Fibroblast of lung (primary cell): Measurements from ENCODE around the gene PRPF6. TPM values are rescaled to one million over a fixed set of nuclear protein-coding genes. Genes with fewer than 3 reads are reported as not detected.

Source experiments
- DNase-seq, 2 donors: peaks; one replicate each; pipeline versions ENCODE4 v3.0.0 to v3.0.0-alpha.2; 2010; ENCODE audit warnings: low read depth in 2 of 2
- H2AFZ ChIP-seq: 2 replicates; pipeline ENCODE4 v1.5.1; 2012; ENCODE audit warnings: low read length, control low read depth, inconsistent platforms
- H3K27ac ChIP-seq: 2 replicates; pipeline ENCODE4 v1.5.1; 2011; ENCODE audit warnings: low read length, control low read depth; ENCODE audit not compliant: insufficient read depth
- H3K27me3 ChIP-seq: 2 replicates; pipeline ENCODE4 v1.5.1; 2011; ENCODE audit warnings: mild to moderate bottlenecking, low read length; ENCODE audit not compliant: control insufficient read depth, insufficient read depth
- H3K36me3 ChIP-seq: 2 replicates; pipeline ENCODE4 v1.5.1; 2011; ENCODE audit warnings: low read length; ENCODE audit not compliant: control insufficient read depth, insufficient read depth
- H3K4me1 ChIP-seq: 2 replicates; pipeline ENCODE4 v1.5.1; 2011; ENCODE audit warnings: low read length; ENCODE audit not compliant: control insufficient read depth, insufficient read depth; ENCODE audit errors: extremely low read depth
- H3K4me2 ChIP-seq: 2 replicates; pipeline ENCODE4 v1.5.1; 2011; ENCODE audit warnings: low read length, control low read depth; ENCODE audit not compliant: insufficient read depth; ENCODE audit errors: extremely low read depth
- H3K4me3 ChIP-seq, 4 experiments: fragments of 200-600 bp in 1 of 4; sonication (generic) in 1 of 4; replicated peaks in 1 of 4; 2 replicates each; pipeline ENCODE4 v1.5.1; 2011 to 2016; ENCODE audit warnings: low read length in 4 of 4, low read depth in 3 of 4, mild to moderate bottlenecking in 3 of 4, control low read depth in 2 of 4, inconsistent platforms in 1 of 4, mixed read lengths in 1 of 4; ENCODE audit not compliant: insufficient read depth in 1 of 4; ENCODE audit errors: control extremely low read depth in 1 of 4
- H3K79me2 ChIP-seq: 2 replicates; pipeline ENCODE4 v1.5.1; 2012; ENCODE audit warnings: mild to moderate bottlenecking, low read length, inconsistent platforms; ENCODE audit not compliant: control insufficient read depth, insufficient read depth
- H3K9ac ChIP-seq: 2 replicates; pipeline ENCODE4 v1.5.1; 2011; ENCODE audit warnings: mild to moderate bottlenecking, low read length, control low read depth; ENCODE audit not compliant: insufficient read depth
- H3K9me3 ChIP-seq: 2 replicates; pipeline ENCODE4 v1.5.1; 2012; ENCODE audit warnings: low read depth, low read length; ENCODE audit not compliant: control insufficient read depth, insufficient read depth
- H4K20me1 ChIP-seq: 2 replicates; pipeline ENCODE4 v1.5.1; 2011; ENCODE audit warnings: low read length; ENCODE audit not compliant: control insufficient read depth, insufficient read depth; ENCODE audit errors: extremely low read depth
- CTCF ChIP-seq, 2 donors: IDR thresholded peaks in 1 of 2; conservative IDR thresholded peaks in 1 of 2; 1 replicate in 1 of 2; 2 replicates in 1 of 2; pipeline ENCODE4 v1.5.1; 2011 to 2012; ENCODE audit warnings: low read length in 2 of 2, control low read depth in 1 of 2, inconsistent platforms in 1 of 2, low read depth in 1 of 2, mild to moderate bottlenecking in 1 of 2
- EZH2 ChIP-seq: IDR thresholded peaks from 2 replicates; pipeline ENCODE4 v1.5.1; 2012; ENCODE audit warnings: low read length, control low read depth, mild to moderate bottlenecking; ENCODE audit errors: missing control alignments
- polyA plus RNA-seq, 2 donors: library from polyadenylated mRNA; depleted of rRNA in 1 of 2; stranded (reverse) in 1 of 2; unstranded in 1 of 2; fragments of >200 nt; gene quantifications; 2 replicates each; pipeline ENCODE4 v1.2.1, GENCODE V29; 2011 to 2012; ENCODE audit warnings: missing spikeins in 1 of 2
- total RNA-seq: library from RNA; depleted of rRNA; stranded (reverse); fragments of >200 nt; gene quantifications from 2 replicates; pipeline ENCODE4 v1.2.1, GENCODE V29; 2014

The PRPF6 gene
- total and polyA plus RNA-seq, 2 donors (not counting 1 experiment from before 2014, with no cell fraction given) = 28.2 to 52.0 TPM

- TF ChIP-seq CTCF (conservative IDR thresholded peaks at IDR 0.05 in 1 of 2, IDR thresholded peaks at IDR 0.05 in 1 of 2; ENCODE audit: low read depth in 1 of 2, low read length in 2 of 2) (no peak), EZH2 (no peak)
- no peak overlapping the region for H3K4me3 ChIP-seq
- no peak for DNase-seq
Measured at GRCh38 chr20:64035066-64035932, 54.4 kb downstream of the PRPF6 start.

GRCh38 chr20:64035933-64036345, 55.0 kb downstream of the PRPF6 start, which contains the start of gene C20orf204:
Gene C20orf204 (plus strand): TSS chr20:64036182. CDS start chr20:64036324, 142 bp downstream.
- peaks cover 13% of the 10 kb centered on the region for H3K36me3 ChIP-seq
- H3K4me3 ChIP-seq = no peak within 1 kb of the TSS
- no peak within 1 kb of the TSS for H2AFZ ChIP-seq
- H3K9ac ChIP-seq = no peak within 1 kb of the TSS
- H3K9me3 ChIP-seq = no peaks in the 10 kb centered on the region
- no peak within 1 kb of the TSS for H3K4me2 ChIP-seq
- no peaks in the 10 kb centered on the region for H3K4me1 ChIP-seq
- peaks cover 11% of the 10 kb centered on the region for H3K27me3 ChIP-seq
- H4K20me1 ChIP-seq = no peaks in the 10 kb centered on the region
- no peak for TF ChIP-seq EZH2
- TF ChIP-seq CTCF (conservative IDR thresholded peaks at IDR 0.05 in 1 of 2, IDR thresholded peaks at IDR 0.05 in 1 of 2; ENCODE audit: low read depth in 1 of 2, low read length in 2 of 2) = no peak
- DNase-seq = no peak
- H3K79me2 ChIP-seq = no peaks in the 10 kb centered on the region
- H3K27ac ChIP-seq = no peak within 1 kb of the TSS

More at GRCh38 chr20:64035066-64035932, 54.4 kb downstream of the PRPF6 start:
- Histone ChIP-seq H4K20me1 (no peaks in the 10 kb centered on the region), H3K27ac (no peak overlapping the region), H3K4me1 (no peaks in the 10 kb centered on the region), H3K4me2 (no peak overlapping the region), H3K36me3 (peaks cover 15% of the 10 kb centered on the region), H3K79me2 (no peaks in the 10 kb centered on the region), H3K27me3 (peaks cover 5% of the 10 kb centered on the region), H2AFZ (no peak overlapping the region), H3K9ac (no peak overlapping the region), H3K9me3 (no peaks in the 10 kb centered on the region)

GRCh38 chr20:64036346-64037198, 55.6 kb downstream of the PRPF6 start:
- Histone ChIP-seq H3K79me2 (no peaks in the 10 kb centered on the region), H3K9ac (no peak overlapping the region), H2AFZ (no peak overlapping the region), H3K4me3 (no peak overlapping the region), H3K27me3 (peaks cover 18% of the 10 kb centered on the region), H3K9me3 (no peaks in the 10 kb centered on the region), H3K4me2 (no peak overlapping the region), H3K4me1 (no peaks in the 10 kb centered on the region), H3K27ac (no peak overlapping the region), H4K20me1 (no peaks in the 10 kb centered on the region), H3K36me3 (peaks cover 12% of the 10 kb centered on the region)
- TF ChIP-seq EZH2 = no peak
- no peak for TF ChIP-seq CTCF (conservative IDR thresholded peaks at IDR 0.05 in 1 of 2, IDR thresholded peaks at IDR 0.05 in 1 of 2; ENCODE audit: low read depth in 1 of 2, low read length in 2 of 2)
- DNase-seq = peak in 1 of 2 donors; percentile 41
